Cardiac septum (tissue), 1 donor: ENCODE data around the gene GRIK5. TPM values are rescaled to one million over a fixed set of nuclear protein-coding genes. Genes with fewer than 3 reads are reported as not detected.
"Not testable (repeated sequence)": the region's sequence is repeated elsewhere in the genome, so short reads cannot be mapped to it uniquely, and the experiment has no call there.

Experiments
- DNase-seq: peaks from one replicate; pipeline ENCODE4 v3.0.0-alpha.2; 2020; ENCODE audit warnings: low spot score
- intact Hi-C: fragments of 100-400 bp; cut with DNase I; formaldehyde crosslinking; loops from one replicate; pipeline ENCODE4 v1.14.0; 2022
- total RNA-seq: library from RNA; stranded (reverse); fragmentation: NEBNext Ultra II Directional; extraction: Animal tissue kit (Norgen Biotek cat#: 25700); gene quantifications from one replicate; pipeline ENCODE4 v1.2.1, GENCODE V29; 2021
- donor health status: DM: no; HTN: no; CAD: no.

GRIK5 gene
- total RNA-seq, 1 donor from 2014 or later: 4.6 TPM

GRCh38 chr19:41997851-41998229 lies 72.2 kb downstream of the GRIK5 start:
- intact Hi-C loops: loop anchor here (2.0 to 5.0 kb wide), 2 partner anchors 39 to 79 kb away; partner anchors contain the start of gene ZNF574
- DNase-seq: no peak

DNA sequence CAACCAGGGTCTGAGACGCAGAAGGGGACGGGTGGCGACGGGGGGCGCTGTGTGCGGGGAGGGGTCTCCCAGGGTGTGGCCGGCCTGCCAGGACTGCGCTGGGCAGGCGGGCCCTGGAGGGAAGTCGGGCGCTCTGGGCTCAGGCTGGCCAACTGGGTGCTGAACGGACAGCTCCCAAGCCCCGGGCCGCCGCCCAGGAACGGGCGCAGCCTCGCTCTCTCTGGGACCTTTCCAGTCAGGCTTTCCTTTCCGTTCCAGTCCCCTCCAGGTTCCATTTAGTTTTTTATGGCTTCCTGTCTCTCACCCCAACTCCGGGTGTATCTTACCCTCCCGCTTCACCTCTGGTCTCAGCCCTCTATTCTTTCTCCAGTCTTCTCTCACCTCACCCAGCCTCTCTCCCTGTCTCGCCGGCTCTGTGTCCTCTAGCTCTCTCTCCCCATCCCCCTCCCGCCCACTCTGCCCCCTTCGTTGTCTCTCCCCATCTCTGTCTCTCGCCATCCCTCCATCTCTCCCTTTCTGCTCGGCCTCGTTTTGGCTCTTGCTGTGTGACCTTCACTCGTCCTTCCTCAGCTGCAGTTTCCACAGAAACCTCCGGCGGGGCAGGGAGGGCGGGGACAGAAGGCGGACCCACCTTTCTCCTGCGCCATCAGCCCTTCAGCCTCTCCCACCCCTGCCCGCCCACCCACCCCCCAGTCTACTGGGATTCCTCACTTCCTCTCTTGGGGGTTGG lies 72.7 kb downstream of the GRIK5 start:
- no peak for DNase-seq
- intact Hi-C loops: loop anchor here (2.0 to 5.0 kb wide), 2 partner anchors 40 to 80 kb away; partner anchors contain the start of gene ZNF574

DNA sequence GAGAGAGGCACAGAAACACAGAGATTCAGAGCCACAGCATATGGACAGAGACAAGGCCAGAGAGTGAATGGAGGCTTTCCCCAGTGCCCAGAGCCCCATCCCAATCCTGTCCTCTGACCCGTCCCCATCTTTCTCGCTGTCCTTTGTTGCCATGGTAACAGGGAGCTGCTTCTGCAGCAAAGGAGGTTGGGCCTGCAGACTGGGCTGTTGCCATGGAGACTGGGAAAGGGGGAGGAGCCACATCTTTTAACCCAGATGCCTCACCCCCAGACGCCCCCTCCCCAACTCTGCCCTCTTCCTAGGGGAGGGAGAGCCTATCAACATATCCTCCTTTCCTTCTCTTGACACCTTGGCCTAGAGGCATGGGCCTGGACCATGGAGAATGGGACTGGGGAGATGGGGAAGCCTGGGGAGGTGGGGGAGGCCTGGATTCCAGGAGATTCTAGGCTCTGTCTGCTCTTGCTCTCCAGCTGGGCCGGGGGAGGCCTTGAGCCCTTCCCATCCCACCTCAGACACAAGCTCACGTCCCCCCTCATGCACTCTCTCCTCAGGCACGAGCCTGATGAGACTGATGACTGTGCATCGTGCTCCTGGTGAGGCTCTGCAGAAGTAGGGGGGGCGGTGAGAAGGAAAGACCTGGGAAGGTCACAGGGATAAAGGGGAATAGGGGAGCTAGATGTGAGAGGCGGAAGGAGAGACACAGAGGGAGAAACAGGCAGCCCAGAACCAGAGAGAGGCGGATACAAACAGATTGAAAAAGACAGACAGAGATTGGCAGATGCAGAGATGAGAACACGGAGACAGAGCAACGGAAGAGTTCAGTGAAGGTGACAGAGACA lies 73.8 kb downstream of the GRIK5 start:
- DNase-seq: no peak
- intact Hi-C loops: loop anchor here (2.0 to 5.0 kb wide), 2 partner anchors 41 to 81 kb away; partner anchors contain the start of gene ZNF574

GRCh38 chr19:41994994-41995958 lies 74.7 kb downstream of the GRIK5 start:
- DNase-seq: no peak
- intact Hi-C loops: loop anchor here (5.0 kb wide), 1 partner anchor 82 kb away; the partner anchor contains the start of gene ZNF574

- intact Hi-C loops: no loop called here
- no peak for DNase-seq
These were observed 75.5 kb downstream of the GRIK5 start for GRCh38 chr19:41994521-41994971.

DNA sequence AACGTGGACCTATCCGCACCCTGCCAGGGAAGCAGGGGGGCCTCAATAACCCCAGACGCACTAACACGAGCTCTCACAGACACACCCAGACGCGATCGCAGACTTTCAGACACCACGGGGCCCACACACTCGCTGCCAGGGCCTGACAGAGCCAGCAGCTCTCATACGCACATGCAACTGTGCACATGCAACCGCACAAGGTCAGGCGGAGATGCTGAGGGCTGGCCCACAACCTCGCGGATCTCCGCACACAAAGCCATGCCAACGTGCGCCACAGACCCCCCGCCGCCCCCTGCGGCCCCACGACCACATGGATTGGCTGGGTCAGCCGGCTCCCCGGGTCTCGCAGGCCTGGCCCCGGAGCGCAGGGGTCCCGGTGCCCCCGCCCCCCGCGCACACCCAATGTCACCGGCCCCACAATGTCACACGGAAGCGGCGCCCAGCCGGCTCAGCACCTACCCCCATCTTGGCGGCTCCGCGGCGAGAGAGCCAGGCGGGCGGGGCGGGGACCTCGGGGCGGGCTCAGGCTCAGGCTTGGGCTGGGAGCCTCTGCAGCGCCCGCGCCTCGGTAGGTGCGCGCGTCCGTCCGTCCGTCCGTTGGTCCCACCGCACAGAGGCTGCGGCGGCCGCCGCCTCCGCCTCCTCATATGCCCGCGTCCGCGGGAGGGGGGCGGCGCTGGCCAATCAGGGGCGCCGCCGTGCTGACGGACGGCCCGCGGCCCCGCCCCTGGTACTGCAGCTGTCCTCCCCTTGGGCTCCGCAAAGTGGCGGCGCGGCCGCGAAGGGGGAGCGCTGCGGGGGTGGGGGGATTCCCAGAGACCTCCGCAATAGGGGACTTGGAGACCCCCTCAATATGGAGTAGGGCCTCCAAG lies 76.2 kb downstream of the GRIK5 start, which contains the start of gene ATP1A3:
ATP1A3 (minus strand) TSS at position 619 of the 872 bp plus-strand sequence; CDS start at position 465, 154 bp downstream.
- intact Hi-C loops: loop anchor here (2.0 kb wide), 1 partner anchor 31 kb away; no protein-coding TSS in a partner anchor
- no peak for DNase-seq

GRCh38 chr19:41991925-41992569 lies 78.0 kb downstream of the GRIK5 start:
- intact Hi-C loops: loop anchor here (2.0 kb wide), 1 partner anchor 33 kb away; no protein-coding TSS in a partner anchor

GRCh38 chr19:41991025-41991424 lies 79.0 kb downstream of the GRIK5 start:
- DNase-seq: no peak
- intact Hi-C loops: no loop called here

More at GRCh38 chr19:41991925-41992569, 78.0 kb downstream of the GRIK5 start:
- DNase-seq: not testable (repeated sequence)

GRCh38 chr19:41990615-41991014 lies 79.4 kb downstream of the GRIK5 start:
- no peak for DNase-seq
- intact Hi-C loops: no loop called here

DNA sequence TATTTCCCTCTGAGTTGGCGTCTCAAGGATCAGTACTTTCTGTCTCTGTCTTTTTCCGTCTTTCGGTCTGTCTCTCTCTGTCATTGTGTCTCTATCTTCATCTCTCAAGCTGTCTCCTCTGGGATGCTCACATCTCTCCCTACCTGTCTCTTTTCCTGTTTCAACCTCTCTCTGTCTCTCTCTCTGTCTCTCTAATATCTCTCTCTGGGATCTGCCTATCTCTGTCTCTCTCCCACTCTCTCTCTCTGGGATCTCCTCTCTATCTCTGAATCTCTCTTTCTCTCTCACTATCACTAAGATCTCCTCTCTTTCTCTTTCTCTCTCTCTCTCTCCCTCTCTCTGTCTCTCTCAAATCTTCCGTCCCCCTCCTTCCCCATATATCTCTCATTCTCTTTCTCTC lies 80.0 kb downstream of the GRIK5 start:
- DNase-seq: no peak
- intact Hi-C loops: no loop called here

- intact Hi-C loops: no loop called here
- DNase-seq: no peak
These were observed 81.1 kb downstream of the GRIK5 start for GRCh38 chr19:41988947-41989346.

DNA sequence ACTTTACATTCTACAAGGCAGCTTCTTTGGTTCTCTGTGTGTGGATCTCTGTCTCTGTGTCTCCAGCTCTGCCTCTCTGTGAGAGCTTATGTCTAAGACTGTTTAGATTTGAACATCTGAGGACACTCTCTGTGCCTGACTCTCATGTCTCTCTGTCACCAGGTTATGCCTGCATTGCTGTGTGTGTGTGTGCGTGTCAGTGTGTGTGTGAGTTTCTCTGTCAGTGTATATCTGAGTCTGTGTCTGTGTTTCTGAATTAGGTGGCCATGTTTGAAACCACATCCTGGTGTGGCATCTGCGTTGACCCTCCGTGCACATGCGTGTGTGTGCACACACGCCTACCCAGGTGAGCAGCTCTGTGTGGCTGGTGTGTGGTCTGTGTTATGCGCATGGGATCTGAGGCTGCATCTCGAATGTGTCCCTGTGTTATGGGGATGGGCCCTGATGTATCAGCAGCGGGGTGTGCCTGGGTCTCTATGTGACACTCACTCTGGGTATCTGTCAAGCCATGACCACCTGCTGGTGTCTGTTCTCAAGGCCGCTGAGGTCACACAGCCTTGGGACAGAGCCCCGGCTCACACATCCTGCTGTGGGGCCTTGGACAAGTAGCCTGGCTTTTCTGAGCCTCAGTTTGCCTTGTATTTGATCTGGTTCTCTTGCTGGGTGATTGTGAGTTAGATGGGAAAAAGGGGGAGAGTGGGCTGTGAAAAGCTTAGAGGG lies 82.7 kb downstream of the GRIK5 start:
- intact Hi-C loops: no loop called here
- DNase-seq: no peak

DNA sequence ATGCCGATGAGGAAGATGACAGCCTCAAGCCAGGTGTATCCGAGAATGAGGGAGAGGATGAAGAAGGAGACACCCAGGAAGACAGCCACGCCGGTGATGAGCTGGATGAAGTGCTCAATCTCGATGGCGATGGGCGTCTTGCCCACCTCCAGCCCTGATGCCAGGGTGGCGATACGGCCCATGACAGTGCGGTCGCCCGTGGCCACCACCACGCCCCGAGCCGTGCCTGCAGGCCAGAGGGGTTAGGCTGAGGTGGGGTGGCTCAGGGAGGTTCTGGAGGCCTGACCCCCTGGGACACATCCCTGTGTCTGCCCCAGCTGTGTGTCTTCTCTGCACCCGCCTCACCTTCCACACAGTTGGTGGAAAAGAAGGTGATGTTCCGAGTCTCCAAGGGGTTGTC lies 85.0 kb downstream of the GRIK5 start:
- intact Hi-C loops: no loop called here

GRCh38 chr19:41981724-41982123 lies 88.3 kb downstream of the GRIK5 start:
- DNase-seq: no peak
- intact Hi-C loops: no loop called here

More for the DNA sequence above, 85.0 kb downstream of the GRIK5 start:
- no peak for DNase-seq

DNA sequence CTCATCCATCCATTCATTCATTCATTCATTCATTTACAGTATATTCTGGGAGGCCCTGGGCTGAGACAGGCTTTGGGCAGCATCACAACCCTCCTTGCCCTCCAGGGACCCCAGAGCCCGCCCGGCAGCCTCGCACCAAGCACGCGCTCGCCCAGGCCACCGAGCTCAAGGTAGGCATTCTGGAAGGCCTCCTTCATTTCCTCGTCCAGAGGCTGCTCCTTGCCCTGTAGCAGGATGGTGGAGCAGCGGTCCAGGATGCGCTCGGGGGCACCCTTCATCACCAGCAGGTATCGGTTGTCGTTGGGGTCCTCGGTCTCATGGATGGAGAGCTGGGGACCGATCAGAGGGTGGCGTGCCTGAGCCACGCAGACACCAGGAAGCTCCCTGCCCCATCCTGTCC lies 91.5 kb downstream of the GRIK5 start:
- intact Hi-C loops: no loop called here
- DNase-seq: no peak

DNA sequence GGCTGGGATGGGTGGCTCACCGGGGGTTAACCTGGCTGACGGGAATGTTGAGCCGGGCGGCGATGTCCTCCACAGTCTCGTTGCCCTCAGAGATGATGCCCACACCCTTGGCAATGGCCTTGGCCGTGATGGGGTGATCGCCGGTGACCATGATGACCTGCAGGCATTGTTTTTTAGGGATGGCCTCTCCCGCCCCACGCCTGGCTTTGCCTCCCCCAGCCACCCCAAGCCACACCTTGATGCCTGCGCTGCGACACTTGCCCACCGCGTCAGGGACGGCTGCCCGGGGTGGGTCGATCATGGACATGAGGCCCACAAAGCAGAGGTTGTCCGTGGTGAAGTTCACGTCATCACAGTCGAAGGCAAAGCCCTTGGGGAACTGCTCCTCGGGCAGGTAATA lies 92.1 kb downstream of the GRIK5 start:
- intact Hi-C loops: no loop called here
- DNase-seq: no peak

- DNase-seq: no peak
- intact Hi-C loops: no loop called here
These were observed 95.4 kb downstream of the GRIK5 start for GRCh38 chr19:41974652-41975051.
